Endothelial cell (in vitro differentiated cells): Measurements from ENCODE around the gene ZNF618. TPM values are rescaled to one million over a fixed set of nuclear protein-coding genes. Genes with fewer than 3 reads are reported as not detected.

Source experiments
- DNase-seq: peaks from one replicate; pipeline ENCODE4 v3.0.0; 2021; ENCODE audit warnings: low spot score
- H3K27ac Mint-ChIP-seq: one replicate; pipeline ENCODE4 v1.8.0; 2021; ENCODE audit warnings: mixed read lengths, inconsistent platforms; ENCODE audit not compliant: unreplicated experiment
- H3K27me3 Mint-ChIP-seq: one replicate; pipeline ENCODE4 v1.8.0; 2021; ENCODE audit warnings: mild to moderate bottlenecking, moderate library complexity, mixed read lengths, inconsistent platforms; ENCODE audit not compliant: unreplicated experiment
- H3K36me3 Mint-ChIP-seq: one replicate; pipeline ENCODE4 v1.8.0; 2021; ENCODE audit warnings: mild to moderate bottlenecking, low read depth, mixed read lengths, inconsistent platforms; ENCODE audit not compliant: unreplicated experiment
- H3K4me1 Mint-ChIP-seq: one replicate; pipeline ENCODE4 v1.8.0; 2021; ENCODE audit warnings: mild to moderate bottlenecking, mixed read lengths, inconsistent platforms; ENCODE audit not compliant: unreplicated experiment
- H3K4me3 Mint-ChIP-seq: one replicate; pipeline ENCODE4 v1.8.0; 2021; ENCODE audit warnings: mild to moderate bottlenecking, mixed read lengths, inconsistent platforms; ENCODE audit not compliant: unreplicated experiment
- H3K9me3 Mint-ChIP-seq: one replicate; pipeline ENCODE4 v1.8.0; 2021; ENCODE audit warnings: mixed read lengths, inconsistent platforms; ENCODE audit not compliant: unreplicated experiment
- CTCF ChIP-seq: fragments of 200-600 bp; sonication (generic); IDR thresholded peaks from one replicate; pipeline ENCODE4 v1.5.0; 2021; ENCODE audit warnings: antibody characterized with exemption; ENCODE audit not compliant: unreplicated experiment
- total RNA-seq: library from RNA; stranded (reverse); fragmentation: NEBNext Ultra II Directional; extraction: Animal tissue kit (Norgen Biotek cat#: 25700); gene quantifications from one replicate; pipeline ENCODE4 v1.2.1, GENCODE V29; 2021; ENCODE audit not compliant: unreplicated experiment

The ZNF618 gene
- total RNA-seq, 1 donor from 2014 or later, result 35.0 TPM

- Mint-ChIP-seq H3K9me3 (no peaks in the 10 kb centered on the region), H3K27ac (no peak overlapping the region)
Measured at GRCh38 chr9:113935677-113936380, 59.7 kb downstream of the ZNF618 start.

GRCh38 chr9:113940077-113940476 is 64.0 kb downstream of the ZNF618 start:
- Mint-ChIP-seq H3K9me3 (no peaks in the 10 kb centered on the region), H3K4me3 (no peak overlapping the region), H3K36me3 (no peaks in the 10 kb centered on the region), H3K4me1 (peaks cover 9% of the 10 kb centered on the region), H3K27ac (no peak overlapping the region), H3K27me3 (peaks cover 5% of the 10 kb centered on the region)
- TF ChIP-seq CTCF, result no peak
- DNase-seq, result no peak

More at GRCh38 chr9:113935677-113936380, 59.7 kb downstream of the ZNF618 start:
- H3K4me3 Mint-ChIP-seq, result no peak overlapping the region
- H3K4me1 Mint-ChIP-seq, result no peaks in the 10 kb centered on the region
- H3K36me3 Mint-ChIP-seq, result no peaks in the 10 kb centered on the region
- H3K27me3 Mint-ChIP-seq, result peaks cover 2% of the 10 kb centered on the region
- TF ChIP-seq CTCF, result no peak
- DNase-seq, result no peak

GRCh38 chr9:113941056-113941455 is 64.9 kb downstream of the ZNF618 start:
- Mint-ChIP-seq H3K9me3 (no peaks in the 10 kb centered on the region), H3K36me3 (no peaks in the 10 kb centered on the region), H3K4me3 (no peak overlapping the region), H3K27ac (no peak overlapping the region), H3K4me1 (peaks cover 9% of the 10 kb centered on the region), H3K27me3 (peaks cover 3% of the 10 kb centered on the region)
- DNase-seq, result no peak
- no peak for TF ChIP-seq CTCF

- Mint-ChIP-seq H3K4me3 (no peak overlapping the region), H3K4me1 (peaks cover 9% of the 10 kb centered on the region), H3K9me3 (no peaks in the 10 kb centered on the region), H3K27ac (no peak overlapping the region), H3K36me3 (no peaks in the 10 kb centered on the region), H3K27me3 (peaks cover 6% of the 10 kb centered on the region)
- no peak for TF ChIP-seq CTCF
- DNase-seq, result no peak
Measured at GRCh38 chr9:113941526-113941925, 65.4 kb downstream of the ZNF618 start.
